Activated naive CD4-positive, alpha-beta T cell treated with anti-CD3 and anti-CD28 coated beads, Interleukin-2, amount 50 U/mL, for 24 hours (primary cell): ENCODE data around the gene CLTA.

Experiments
- H3K27ac Mint-ChIP-seq: one replicate; pipeline ENCODE4 v1.8.0; 2021; ENCODE audit warnings: mild to moderate bottlenecking, mixed read lengths
- H3K27me3 Mint-ChIP-seq: one replicate; pipeline ENCODE4 v1.8.0; 2021; ENCODE audit warnings: mixed read lengths
- H3K36me3 Mint-ChIP-seq: one replicate; pipeline ENCODE4 v1.8.0; 2021; ENCODE audit warnings: mixed read lengths
- H3K4me1 Mint-ChIP-seq: one replicate; pipeline ENCODE4 v1.8.0; 2021; ENCODE audit warnings: mixed read lengths
- H3K4me3 Mint-ChIP-seq: one replicate; pipeline ENCODE4 v1.8.0; 2021; ENCODE audit warnings: mild to moderate bottlenecking, mixed read lengths
- H3K9me3 Mint-ChIP-seq: one replicate; pipeline ENCODE4 v1.8.0; 2021; ENCODE audit warnings: mixed read lengths

The CLTA gene

DNA sequence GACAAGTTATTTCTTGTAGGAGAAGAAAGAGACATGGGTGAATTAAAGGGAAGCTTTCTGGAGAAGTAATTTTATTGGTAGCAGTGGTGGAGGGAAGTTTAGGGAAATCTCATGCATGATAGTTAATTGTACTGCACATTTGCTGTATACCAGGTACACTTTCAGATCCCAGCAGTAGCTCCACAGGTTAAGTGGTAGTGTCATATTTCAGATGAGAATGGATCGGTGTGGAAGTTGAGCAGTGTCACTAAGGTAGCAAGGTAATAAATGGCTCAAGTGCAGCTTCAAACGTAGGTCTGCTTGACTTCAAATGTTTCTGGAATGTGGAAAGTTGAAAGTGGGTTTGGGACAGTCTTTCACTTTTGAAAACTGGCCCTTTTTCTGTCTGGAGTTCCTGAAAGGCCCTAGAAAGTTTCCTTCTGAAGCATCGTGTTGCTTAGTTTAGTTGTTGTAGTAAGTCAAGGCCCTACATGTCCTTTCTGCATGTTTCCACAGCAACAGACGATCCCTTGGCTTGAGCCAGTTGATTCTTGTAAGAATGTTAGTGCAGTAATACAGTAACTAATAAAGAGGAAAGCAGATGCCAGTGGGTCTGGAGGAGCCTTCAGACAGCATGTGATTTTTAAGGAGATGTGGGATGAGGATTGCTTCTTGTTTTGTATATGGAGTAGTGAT lies 3.7 kb downstream of the CLTA start:
- Mint-ChIP-seq H3K4me3 (peak overlapping the region; percentile 98), H3K4me1 (peaks cover 53% of the 10 kb centered on the region), H3K36me3 (peaks cover 6% of the 10 kb centered on the region), H3K27me3 (no peaks in the 10 kb centered on the region), H3K9me3 (no peaks in the 10 kb centered on the region), H3K27ac (peak overlapping the region; percentile 83)

DNA sequence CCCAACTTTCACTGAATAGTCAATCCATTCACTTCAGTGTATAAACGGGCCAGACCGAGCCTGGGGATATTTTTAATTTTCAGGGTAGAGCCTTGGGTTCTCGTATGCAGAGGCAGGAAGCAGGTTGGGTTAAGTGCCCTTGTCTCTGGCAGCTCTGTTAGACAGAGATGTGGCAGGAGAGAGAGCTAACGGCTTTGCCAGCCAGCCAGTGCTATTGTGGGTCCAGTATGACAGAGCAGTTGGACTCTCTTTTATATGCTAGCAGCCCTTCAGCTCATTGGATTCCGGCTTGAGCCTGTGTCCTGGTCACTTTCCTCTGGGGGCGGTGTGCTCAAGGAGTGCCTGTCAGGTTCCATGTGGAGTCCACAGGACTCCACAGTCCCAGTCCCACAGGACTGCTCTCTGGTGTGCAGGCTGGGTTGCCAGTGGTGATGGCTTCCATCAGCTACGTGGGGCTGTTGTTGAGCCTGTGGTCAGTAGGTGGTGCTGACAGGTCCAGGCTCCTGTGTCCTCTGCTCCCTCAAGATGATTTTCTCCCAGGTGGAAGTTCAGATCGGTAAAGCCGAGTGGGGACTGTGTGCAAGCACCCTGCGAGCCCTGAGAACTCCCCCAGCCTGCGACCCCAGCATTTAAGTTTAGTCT lies 14.3 kb downstream of the CLTA start:
- peaks cover 9% of the 10 kb centered on the region for H3K36me3 Mint-ChIP-seq
- H3K4me1 Mint-ChIP-seq: peaks cover 45% of the 10 kb centered on the region
- no peak overlapping the region for H3K4me3 Mint-ChIP-seq
- H3K27ac Mint-ChIP-seq: peak overlapping the region; percentile 12
- H3K9me3 Mint-ChIP-seq: no peaks in the 10 kb centered on the region
- no peaks in the 10 kb centered on the region for H3K27me3 Mint-ChIP-seq

DNA sequence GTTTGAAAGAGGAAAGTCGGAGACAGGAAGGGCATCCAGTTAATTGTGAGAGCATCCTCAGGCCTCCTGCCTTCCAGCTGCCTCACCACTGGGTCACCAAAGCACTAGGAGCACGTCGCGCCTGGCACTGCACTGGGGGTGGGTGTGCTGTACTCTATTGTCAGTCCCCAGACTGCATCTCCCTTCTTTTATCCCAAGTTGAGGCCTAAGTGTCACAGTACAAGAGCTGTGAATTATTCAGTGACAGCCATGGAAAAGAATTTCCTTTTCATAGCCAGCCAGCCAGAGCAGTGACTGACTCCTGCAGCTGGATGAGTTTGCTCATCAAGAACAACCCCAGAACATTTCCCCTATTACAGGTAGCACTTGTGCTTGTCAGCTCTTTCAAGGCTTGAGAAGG lies 16.3 kb downstream of the CLTA start:
- Mint-ChIP-seq H3K36me3 (peaks cover 9% of the 10 kb centered on the region), H3K4me3 (no peak overlapping the region), H3K27ac (peak overlapping the region; percentile 30), H3K27me3 (no peaks in the 10 kb centered on the region), H3K4me1 (peaks cover 57% of the 10 kb centered on the region), H3K9me3 (no peaks in the 10 kb centered on the region)

DNA sequence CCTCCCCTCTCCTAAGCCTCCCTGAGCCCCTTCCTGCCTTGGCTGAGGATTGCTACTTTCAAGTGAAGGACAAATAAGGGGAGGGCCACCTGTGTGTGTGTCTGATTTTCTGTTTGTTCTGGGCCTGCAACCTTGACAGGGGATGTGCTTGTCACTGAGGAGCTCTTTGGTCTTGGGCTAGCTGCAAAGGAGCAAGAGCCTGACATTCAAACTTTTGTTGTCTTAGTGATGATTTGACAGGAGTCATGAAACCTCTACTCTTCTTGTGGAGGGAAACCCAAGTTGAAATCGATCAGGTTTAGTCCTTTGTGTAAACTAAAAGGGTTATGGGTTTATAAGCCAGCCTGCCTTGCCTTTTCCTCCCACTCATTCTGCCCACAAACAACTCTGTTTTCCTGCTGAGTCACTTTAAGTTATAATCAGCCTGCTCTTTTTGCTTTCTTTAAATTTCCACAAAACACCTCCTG lies 16.9 kb downstream of the CLTA start:
- Mint-ChIP-seq H3K27ac (peak overlapping the region; percentile 85), H3K9me3 (no peaks in the 10 kb centered on the region), H3K4me3 (peak overlapping the region; percentile 16), H3K27me3 (no peaks in the 10 kb centered on the region), H3K36me3 (peaks cover 9% of the 10 kb centered on the region), H3K4me1 (peaks cover 54% of the 10 kb centered on the region)

DNA sequence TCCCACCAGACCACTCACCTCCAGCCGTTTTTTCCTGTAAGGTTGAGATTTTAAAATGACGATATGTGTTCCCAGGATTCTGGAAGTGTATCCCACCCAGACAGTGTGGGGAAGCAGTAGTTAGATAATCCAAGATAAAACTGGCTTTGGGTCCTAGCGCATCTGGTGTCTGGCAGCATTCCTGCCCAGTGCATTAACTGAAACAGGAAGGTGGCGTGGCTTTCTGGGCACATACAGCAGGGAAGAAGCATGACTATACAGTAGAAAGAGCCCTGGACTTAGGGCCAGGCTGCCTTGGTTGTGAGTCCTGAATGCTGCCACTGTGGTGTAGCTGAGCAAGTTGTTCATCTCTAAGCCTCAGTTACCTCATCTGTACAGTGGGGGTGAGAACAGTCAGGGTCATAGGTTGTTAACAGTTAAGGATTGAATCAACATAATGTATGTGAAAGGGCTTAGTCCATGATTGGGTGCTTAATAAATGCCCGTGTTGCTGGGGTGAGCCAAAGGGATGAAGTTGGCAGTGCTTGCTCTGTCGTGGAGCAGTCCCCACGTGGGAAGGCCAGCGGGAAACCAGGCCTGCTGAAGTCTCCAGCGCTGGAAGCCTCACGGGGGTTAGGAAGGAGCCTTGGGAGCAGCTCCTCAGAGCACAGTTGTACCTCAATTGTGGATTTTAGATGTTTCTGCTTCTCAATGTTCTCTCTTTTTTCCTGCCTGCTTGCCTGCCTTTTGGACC lies 18.0 kb downstream of the CLTA start:
- H3K4me1 Mint-ChIP-seq: peaks cover 54% of the 10 kb centered on the region
- H3K9me3 Mint-ChIP-seq: no peaks in the 10 kb centered on the region
- peak overlapping the region; percentile 85 for H3K27ac Mint-ChIP-seq
- H3K27me3 Mint-ChIP-seq: no peaks in the 10 kb centered on the region
- no peak overlapping the region for H3K4me3 Mint-ChIP-seq
- peaks cover 10% of the 10 kb centered on the region for H3K36me3 Mint-ChIP-seq

DNA sequence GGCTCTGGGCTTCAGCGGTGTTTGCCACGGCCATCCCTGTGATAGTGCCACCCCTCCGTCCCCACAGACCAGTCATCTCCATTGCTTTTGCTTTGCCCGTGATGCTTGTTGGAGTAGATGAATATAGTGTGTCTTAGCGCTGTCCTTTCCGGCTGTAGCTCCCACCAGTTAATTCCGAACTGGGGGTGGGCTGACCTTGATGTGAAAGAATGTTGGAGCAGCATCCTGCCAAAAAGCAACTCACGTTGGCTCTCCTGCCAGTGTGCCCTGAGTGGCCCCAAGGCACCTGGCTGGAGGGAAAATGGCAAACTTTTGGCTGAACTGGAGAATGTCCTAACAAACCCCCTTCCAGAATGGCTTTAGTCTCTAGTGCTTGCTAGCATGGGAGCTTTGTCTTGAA lies 20.0 kb downstream of the CLTA start:
- Mint-ChIP-seq H3K36me3 (peaks cover 8% of the 10 kb centered on the region), H3K27ac (no peak overlapping the region), H3K4me3 (no peak overlapping the region)

DNA sequence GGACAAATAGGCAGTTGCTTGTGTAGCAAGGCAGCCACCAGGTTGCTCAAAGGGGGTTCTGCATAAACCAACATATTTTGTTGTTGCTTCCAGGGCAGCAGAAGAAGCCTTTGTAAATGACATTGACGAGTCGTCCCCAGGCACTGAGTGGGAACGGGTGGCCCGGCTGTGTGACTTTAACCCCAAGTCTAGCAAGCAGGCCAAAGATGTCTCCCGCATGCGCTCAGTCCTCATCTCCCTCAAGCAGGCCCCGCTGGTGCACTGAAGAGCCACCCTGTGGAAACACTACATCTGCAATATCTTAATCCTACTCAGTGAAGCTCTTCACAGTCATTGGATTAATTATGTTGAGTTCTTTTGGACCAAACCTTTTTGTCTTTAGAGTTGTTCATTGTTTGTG lies 20.8 kb downstream of the CLTA start:
- H3K27ac Mint-ChIP-seq: no peak overlapping the region
- peaks cover 8% of the 10 kb centered on the region for H3K36me3 Mint-ChIP-seq
- H3K4me3 Mint-ChIP-seq: no peak overlapping the region

More for the DNA sequence above, 20.0 kb downstream of the CLTA start:
- Mint-ChIP-seq H3K9me3 (no peaks in the 10 kb centered on the region), H3K4me1 (peaks cover 61% of the 10 kb centered on the region), H3K27me3 (no peaks in the 10 kb centered on the region)

DNA sequence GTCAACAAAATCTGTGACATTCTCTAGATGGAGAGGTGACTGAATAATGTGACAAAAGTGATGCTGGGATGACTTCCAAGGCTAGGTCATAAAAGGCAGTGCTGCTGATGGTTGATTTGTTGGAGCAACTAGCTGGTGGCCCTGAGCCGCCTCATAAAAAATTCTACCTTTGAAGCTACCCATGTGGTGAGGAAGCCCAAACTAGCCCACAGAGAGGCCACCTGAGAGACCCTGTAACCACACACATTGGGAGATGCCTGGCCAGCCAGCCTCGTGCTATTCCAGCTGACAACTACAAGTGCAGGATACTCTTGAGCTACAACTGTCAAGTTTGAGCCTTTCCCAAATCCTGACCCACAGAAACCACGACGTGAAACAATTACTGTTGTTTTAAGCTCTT lies 22.7 kb downstream of the CLTA start:
- no peak overlapping the region for H3K4me3 Mint-ChIP-seq
- no peaks in the 10 kb centered on the region for H3K27me3 Mint-ChIP-seq
- H3K9me3 Mint-ChIP-seq: no peaks in the 10 kb centered on the region
- H3K27ac Mint-ChIP-seq: no peak overlapping the region
- peaks cover 4% of the 10 kb centered on the region for H3K36me3 Mint-ChIP-seq
- H3K4me1 Mint-ChIP-seq: peaks cover 56% of the 10 kb centered on the region

More for the DNA sequence above, 20.8 kb downstream of the CLTA start:
- H3K9me3 Mint-ChIP-seq: no peaks in the 10 kb centered on the region
- no peaks in the 10 kb centered on the region for H3K27me3 Mint-ChIP-seq
- peaks cover 61% of the 10 kb centered on the region for H3K4me1 Mint-ChIP-seq

DNA sequence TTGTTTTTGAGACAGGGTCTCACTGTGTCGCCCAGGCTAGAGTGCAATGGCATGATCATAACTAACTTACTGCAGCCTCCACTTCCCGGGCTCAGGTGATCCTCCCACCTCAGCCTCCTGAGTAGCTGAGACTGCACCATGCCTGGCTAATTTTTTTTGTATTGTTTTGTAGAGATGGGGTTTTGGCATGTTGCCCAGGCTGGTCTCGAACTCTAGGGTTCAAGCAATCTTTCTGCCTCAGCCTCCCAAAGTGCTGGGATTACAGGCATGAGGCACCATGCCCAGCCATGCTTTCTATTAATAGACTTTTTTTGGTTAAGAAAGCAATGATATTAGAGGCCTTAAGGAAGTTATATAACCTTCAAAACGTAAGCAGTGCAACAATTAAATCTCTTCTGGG lies 23.3 kb downstream of the CLTA start:
- Mint-ChIP-seq H3K9me3 (no peaks in the 10 kb centered on the region), H3K27me3 (no peaks in the 10 kb centered on the region), H3K4me3 (no peak overlapping the region), H3K4me1 (peaks cover 59% of the 10 kb centered on the region), H3K36me3 (peaks cover 4% of the 10 kb centered on the region), H3K27ac (no peak overlapping the region)

DNA sequence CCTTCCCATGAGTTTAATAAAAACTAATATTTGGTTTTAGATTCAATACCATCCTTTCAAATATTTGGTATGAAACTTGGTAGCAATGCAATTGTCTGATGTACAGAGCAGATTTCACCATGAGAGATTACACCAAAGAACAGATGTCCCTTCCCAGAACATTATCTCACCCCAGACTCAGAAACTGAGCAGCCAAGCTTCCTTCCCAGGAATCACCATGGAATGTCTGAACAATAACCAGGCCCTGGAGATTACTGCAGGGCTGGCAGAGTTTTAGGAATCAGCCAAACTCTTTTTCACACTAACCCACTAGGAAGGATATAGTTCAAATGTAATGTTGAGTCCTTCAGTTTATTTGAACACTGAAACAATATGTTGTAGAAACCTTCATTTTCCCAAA lies 23.9 kb downstream of the CLTA start:
- peaks cover 57% of the 10 kb centered on the region for H3K4me1 Mint-ChIP-seq
- no peak overlapping the region for H3K27ac Mint-ChIP-seq
- no peaks in the 10 kb centered on the region for H3K27me3 Mint-ChIP-seq
- H3K36me3 Mint-ChIP-seq: peaks cover 4% of the 10 kb centered on the region
- no peak overlapping the region for H3K4me3 Mint-ChIP-seq
- no peaks in the 10 kb centered on the region for H3K9me3 Mint-ChIP-seq

DNA sequence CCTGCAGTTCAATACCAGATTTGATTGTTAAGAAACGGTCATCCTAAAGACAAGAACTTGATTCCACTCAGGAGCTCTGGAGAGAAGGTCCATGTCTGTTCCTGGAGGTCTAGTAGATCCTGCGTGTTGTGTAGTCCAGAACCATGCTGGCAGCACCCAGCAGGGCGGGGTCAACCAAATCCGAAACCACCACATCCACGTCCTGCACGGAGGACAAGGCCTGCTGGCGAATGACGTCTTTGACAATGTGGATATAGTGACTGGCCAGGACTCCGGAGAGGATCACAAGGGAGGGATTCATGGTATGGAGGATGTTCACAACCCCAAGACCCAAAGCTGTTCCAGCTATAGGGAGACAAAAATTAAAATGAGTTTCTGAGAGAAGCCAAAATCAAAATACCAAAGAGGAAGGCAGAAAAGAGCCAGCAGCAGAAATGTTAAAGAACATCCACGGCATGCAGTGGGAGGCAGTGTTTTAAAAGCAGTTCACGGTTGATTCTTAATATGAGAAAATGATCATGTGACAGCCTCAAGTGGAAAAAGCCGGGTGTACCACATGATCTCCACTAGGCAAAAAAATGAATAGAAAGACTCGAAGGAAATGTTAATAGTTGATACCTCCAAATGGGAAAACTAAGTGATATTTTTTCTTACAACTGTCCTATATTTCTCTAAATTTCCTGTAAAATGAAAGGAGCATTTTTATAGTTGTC lies 26.7 kb downstream of the CLTA start:
- peaks cover 45% of the 10 kb centered on the region for H3K4me1 Mint-ChIP-seq
- H3K27ac Mint-ChIP-seq: peak overlapping the region; percentile 31
- H3K36me3 Mint-ChIP-seq: peaks cover 11% of the 10 kb centered on the region
- H3K27me3 Mint-ChIP-seq: no peaks in the 10 kb centered on the region
- no peak overlapping the region for H3K4me3 Mint-ChIP-seq
- H3K9me3 Mint-ChIP-seq: no peaks in the 10 kb centered on the region

DNA sequence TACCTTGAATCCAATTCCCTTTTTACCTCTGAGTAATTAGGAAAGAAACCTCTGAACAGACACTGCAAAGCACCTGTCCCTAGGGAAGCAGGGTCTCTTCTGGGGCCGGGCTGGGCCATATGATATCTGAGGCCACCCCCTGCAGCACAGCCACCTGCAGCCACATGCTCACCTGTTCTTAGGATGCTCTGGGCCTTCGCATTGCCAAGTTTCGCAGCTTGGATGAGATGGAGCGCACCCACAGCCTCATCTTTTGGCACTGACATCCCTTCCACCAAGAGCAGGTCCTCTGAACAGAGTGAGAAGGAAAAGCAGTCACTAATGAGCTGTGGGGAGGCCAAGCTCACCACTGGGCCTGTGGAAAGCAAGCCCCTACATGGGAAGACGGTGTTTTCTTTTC lies 27.3 kb downstream of the CLTA start:
- H3K36me3 Mint-ChIP-seq: peaks cover 17% of the 10 kb centered on the region
- H3K27ac Mint-ChIP-seq: peak overlapping the region; percentile 19
- H3K4me1 Mint-ChIP-seq: peaks cover 45% of the 10 kb centered on the region
- H3K9me3 Mint-ChIP-seq: no peaks in the 10 kb centered on the region
- H3K4me3 Mint-ChIP-seq: no peak overlapping the region
- H3K27me3 Mint-ChIP-seq: no peaks in the 10 kb centered on the region

DNA sequence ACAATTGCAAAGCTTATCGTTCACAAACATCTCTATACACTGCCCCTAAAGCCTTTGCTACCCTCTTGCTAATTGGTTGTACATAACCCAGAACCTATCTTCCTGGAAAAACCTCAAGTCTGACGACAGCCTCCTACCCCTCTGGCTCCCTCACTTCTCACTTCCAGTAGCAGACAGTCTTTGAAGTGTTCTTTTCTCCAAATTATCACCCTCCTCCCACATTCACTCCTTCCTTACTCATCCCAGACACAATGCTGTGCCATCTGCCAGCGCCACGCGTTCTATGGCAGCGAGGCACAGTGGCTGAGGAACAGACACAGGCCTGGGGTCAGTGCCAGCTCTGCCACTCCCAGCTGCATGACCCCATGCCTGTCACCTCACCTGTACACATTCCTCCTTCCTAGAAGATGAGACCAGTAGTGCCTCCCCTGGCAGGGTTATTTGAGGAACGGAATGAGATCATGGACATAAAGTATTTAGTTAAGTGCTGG lies 27.7 kb downstream of the CLTA start:
- H3K27ac Mint-ChIP-seq: no peak overlapping the region
- H3K9me3 Mint-ChIP-seq: no peaks in the 10 kb centered on the region
- H3K27me3 Mint-ChIP-seq: no peaks in the 10 kb centered on the region
- H3K4me3 Mint-ChIP-seq: no peak overlapping the region
- H3K36me3 Mint-ChIP-seq: peaks cover 20% of the 10 kb centered on the region
- peaks cover 45% of the 10 kb centered on the region for H3K4me1 Mint-ChIP-seq

DNA sequence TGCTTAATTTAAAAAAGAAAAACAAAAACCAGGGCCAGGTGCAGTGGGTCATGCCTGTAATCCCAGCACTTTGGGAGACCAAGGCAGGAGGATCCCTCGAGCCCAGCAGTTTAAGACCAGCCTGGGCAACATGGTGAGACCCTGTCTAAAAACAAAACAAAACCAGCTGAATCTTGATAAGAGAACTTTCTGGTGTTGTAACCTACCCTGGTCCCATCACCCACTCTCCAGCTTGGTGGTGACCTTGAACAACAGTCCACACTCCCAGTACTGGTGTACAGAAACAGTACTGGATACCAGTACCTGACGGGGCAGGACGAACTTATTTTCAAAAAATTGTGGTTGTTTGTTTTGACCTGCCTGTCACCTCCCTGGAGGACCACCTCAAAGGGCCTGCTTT lies 30.9 kb downstream of the CLTA start:
- Mint-ChIP-seq H3K4me3 (no peak overlapping the region), H3K9me3 (no peaks in the 10 kb centered on the region), H3K4me1 (peaks cover 27% of the 10 kb centered on the region), H3K27ac (peak overlapping the region; percentile 51), H3K27me3 (no peaks in the 10 kb centered on the region), H3K36me3 (peaks cover 20% of the 10 kb centered on the region)

DNA sequence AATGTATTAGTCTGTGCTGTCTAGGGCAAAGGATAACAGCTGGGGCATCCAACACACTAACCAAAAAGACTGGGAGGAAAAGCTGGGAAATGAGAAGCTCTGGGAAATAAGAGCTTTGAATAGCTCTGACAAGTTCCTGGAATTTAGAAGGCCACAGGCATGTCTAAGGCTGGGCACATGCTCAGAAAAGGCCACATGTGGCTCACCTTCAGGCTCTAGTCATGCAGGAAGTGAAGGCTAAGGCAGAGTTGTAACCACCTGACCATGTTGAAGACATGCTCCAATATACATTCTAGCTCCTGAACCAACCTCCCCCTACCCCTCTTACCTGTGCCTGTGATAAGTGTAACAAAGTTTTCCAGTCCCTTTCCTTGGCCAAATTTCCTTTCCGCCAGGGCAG lies 31.7 kb downstream of the CLTA start:
- no peaks in the 10 kb centered on the region for H3K9me3 Mint-ChIP-seq
- H3K4me1 Mint-ChIP-seq: peaks cover 23% of the 10 kb centered on the region
- no peak overlapping the region for H3K4me3 Mint-ChIP-seq
- H3K27ac Mint-ChIP-seq: no peak overlapping the region
- H3K36me3 Mint-ChIP-seq: peaks cover 20% of the 10 kb centered on the region
- H3K27me3 Mint-ChIP-seq: no peaks in the 10 kb centered on the region
